C4-2B (cell line): Measurements from ENCODE around the gene SSR1.
"Not testable (repeated sequence)": the region's sequence is repeated elsewhere in the genome, so short reads cannot be mapped to it uniquely, and the experiment has no call there.

Experiments used
- H3K27ac ChIP-seq: fragments of 450-650 bp; 2 replicates; pipeline ENCODE4 v1.5.1; 2017
- ZFX ChIP-seq: fragments of 450-650 bp; IDR thresholded peaks from 2 replicates; pipeline ENCODE4 v1.6.1; 2017
- TF ChIP-seq, protein P1 (sequence below): fragments of 450-650 bp; conservative IDR thresholded peaks from 2 replicates; pipeline ENCODE4 v1.5.1; 2017; ENCODE audit warnings: mild to moderate bottlenecking

The SSR1 gene

DNA sequence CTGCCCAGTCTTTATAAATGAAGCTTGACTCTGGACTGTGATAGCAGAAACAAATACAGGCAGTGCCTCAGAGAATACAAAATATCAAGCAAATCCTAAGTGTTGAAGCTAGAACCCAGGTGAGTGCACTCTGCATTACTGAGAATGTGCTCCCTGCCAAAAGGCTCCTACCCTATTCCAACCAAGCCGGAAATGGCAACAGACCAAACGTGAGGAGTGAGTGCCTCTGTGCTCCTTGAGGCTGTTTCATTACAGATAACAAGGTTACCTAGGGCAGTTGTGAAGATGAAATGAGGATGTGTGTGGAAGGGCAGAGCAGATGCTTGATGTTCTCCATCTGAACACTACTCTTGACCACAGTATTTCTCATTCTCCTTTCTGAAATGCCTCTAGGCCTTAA lies 29.3 kb downstream of the SSR1 start:
- no peak overlapping the region for H3K27ac ChIP-seq
- TF ChIP-seq, protein P1, sequence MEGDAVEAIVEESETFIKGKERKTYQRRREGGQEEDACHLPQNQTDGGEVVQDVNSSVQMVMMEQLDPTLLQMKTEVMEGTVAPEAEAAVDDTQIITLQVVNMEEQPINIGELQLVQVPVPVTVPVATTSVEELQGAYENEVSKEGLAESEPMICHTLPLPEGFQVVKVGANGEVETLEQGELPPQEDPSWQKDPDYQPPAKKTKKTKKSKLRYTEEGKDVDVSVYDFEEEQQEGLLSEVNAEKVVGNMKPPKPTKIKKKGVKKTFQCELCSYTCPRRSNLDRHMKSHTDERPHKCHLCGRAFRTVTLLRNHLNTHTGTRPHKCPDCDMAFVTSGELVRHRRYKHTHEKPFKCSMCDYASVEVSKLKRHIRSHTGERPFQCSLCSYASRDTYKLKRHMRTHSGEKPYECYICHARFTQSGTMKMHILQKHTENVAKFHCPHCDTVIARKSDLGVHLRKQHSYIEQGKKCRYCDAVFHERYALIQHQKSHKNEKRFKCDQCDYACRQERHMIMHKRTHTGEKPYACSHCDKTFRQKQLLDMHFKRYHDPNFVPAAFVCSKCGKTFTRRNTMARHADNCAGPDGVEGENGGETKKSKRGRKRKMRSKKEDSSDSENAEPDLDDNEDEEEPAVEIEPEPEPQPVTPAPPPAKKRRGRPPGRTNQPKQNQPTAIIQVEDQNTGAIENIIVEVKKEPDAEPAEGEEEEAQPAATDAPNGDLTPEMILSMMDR: no peak
- no peak for TF ChIP-seq ZFX

DNA sequence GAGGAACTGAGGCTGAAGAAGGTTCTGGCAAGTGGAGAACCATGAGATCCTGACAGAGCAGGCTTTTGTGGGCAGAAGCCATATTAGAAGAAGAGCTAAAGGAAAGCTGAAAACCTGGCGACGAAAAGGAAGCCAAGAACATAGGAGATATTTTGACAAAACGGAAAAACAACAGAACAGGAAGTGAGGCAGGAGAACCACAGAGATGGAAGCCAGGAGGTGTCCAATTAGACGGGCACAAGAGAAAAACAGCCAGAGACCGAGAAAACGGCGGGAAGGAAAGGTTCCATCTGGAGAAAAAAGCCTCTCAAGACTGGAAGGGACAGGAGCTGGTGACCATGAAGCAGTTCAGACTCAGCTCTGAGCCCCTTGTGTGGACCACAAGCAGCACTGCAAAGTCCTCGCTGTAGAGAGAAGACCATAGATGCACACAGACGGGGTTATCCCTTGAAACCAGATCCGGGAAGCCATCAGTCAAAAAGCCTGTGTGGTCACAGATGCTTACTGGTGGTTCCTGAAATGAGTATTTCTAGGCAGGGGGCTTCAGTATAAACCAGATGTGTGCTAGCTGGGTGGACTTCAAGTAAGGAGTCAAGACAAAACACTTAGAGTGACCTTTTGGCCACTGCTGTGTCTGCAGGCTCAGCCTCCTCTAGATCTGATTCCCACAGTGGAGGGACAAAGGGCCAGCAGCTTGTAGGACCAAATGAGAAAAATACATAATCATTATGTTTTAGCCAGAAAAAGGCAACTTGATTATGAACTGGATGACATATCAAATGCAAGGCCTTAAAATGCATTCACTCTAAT lies 30.7 kb downstream of the SSR1 start:
- no peak overlapping the region for H3K27ac ChIP-seq
- TF ChIP-seq, protein P1: no peak
- no peak for TF ChIP-seq ZFX

DNA sequence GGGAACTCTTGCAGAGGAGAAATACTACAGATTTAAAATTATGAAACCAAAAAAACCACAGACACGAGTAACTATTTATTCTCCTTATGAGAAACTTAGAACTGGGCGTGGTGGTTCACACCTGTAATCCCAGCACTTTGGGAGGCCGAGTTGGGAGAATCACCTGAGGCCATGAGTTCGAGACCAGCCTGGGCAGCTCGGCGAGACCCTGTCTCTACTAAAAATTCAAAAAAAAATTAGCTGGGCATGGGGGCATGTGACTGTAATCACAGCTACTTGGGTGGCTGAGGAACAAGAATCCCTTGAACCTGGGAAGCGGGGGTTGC lies 36.8 kb downstream of the SSR1 start:
- TF ChIP-seq, protein P1: peak; percentile 63
- no peak for TF ChIP-seq ZFX
- no peak overlapping the region for H3K27ac ChIP-seq

DNA sequence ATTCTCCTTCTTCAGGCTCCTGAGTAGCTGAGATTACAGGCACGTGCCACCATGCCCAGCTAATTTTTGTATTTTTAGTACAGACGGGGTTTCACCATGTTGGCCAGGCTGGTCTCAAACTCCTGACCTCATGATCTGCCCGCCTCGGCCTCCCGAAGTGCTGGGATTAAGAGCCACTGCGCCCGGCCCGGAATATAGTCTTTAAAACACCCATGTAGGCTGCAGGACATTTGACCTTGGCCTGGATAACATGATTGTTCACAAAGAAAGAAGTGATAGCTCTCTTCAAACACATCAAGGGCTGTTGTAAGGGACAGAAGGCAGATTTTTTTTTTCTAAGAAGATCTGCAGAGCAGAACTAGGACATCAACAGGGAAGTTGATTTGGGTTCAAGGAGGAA lies 38.5 kb downstream of the SSR1 start:
- not testable (repeated sequence) for H3K27ac ChIP-seq

DNA sequence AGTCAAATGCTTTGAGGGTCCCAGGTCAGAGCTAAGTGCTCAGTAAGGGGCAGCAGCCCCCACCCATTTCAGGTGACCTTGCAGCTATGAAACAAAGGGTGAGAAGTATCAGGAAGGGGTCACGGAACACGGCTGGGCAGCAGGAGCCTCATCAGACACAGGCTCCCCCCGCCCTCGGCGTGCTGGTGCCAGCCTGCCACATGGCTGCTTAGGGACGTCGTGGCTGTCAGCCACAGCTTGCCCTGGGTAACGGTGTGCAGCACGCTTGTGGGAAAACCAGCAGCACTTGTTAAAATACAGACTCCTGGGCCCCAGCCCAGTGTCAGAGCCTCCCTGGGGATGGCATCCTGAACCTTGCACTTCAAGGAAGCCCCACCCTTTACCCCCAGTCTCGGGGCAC lies 39.3 kb downstream of the SSR1 start:
- no peak for TF ChIP-seq ZFX
- TF ChIP-seq, protein P1: no peak
- H3K27ac ChIP-seq: no peak overlapping the region

DNA sequence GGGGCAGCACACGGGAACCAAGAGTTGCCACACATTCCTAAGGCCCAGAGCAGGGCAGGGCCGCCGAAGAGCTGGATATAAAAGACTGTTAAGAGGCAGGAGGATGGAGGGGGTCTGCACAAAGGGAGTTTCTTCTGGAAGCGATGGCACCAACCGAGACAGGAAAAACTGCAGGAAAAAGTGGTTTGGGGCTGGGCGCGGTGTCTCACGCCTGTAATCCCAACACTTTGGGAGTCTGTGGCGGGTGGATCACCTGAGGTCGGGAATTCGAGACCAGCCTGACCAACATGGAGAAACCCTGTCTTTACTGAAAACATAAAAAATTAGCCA lies 41.8 kb downstream of the SSR1 start:
- TF ChIP-seq, protein P1: no peak
- TF ChIP-seq ZFX: no peak
- H3K27ac ChIP-seq: no peak overlapping the region

DNA sequence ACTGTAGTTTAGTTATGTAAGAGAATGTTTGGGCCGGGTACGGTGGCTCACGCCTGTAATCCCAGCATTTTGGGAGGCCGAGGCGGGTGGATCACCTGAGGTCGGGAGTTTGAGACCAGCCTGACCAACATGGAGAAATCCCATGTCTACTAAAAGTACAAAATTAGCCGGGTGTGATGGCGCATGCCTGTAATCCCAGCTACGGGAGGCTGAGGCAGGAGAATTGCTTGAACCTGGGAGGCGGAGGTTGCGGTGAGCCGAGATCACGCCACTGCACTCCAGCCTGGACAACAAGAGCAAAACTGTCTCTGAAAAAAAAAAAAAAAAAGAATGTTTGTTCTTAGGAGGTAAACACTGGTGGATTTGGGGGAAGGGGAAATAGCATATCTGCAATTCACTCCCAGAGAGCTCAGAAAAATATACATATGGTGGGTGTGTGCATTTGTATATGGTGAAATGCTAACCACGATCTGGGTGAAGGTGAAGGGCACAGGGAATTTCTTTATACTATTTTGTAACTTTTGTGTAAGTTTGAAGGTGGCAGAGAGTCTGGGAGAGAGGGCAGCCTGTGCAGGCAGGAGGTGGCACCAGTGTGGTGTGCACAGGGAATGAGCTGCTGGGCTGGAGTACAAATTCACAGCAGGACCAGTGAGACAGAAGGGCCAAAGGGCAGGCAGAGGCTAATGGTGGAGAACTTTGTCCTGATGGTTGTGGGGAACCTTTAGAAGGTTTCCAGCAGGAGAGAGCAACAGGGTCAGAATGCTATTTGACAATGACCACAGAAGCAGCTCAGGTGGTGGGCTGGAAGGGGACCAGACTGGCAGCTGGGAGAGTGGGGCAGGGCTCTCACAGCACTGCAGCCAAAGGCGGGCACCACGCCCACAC lies 42.4 kb downstream of the SSR1 start:
- TF ChIP-seq ZFX: no peak
- TF ChIP-seq, protein P1: no peak
- no peak overlapping the region for H3K27ac ChIP-seq
